Activated T-helper 2 cell treated with anti-CD3 and anti-CD28 coated beads, Interferon-gamma antibody, Interleukin-2, Interleukin-4, amounts not matched to agents 10 μg/mL and 5 μg/mL and 100 μg/mL, durations not matched to agents 14 hours and 24 hours and 36 hours (primary cell): ENCODE measurements around the gene BBS9. TPM values are rescaled to one million over a fixed set of nuclear protein-coding genes. Genes with fewer than 3 reads are reported as not detected.
"Not testable (repeated sequence)": the region's sequence is repeated elsewhere in the genome, so short reads cannot be mapped to it uniquely, and the experiment has no call there.

Experiments
- DNase-seq: peaks from one replicate; pipeline ENCODE4 v3.0.0; 2021; ENCODE audit warnings: low spot score
- H3K27ac Mint-ChIP-seq: one replicate; pipeline ENCODE4 v1.8.0; 2021; ENCODE audit warnings: mixed read lengths
- H3K27me3 Mint-ChIP-seq: one replicate; pipeline ENCODE4 v1.8.0; 2021; ENCODE audit warnings: low read depth, mixed read lengths
- H3K36me3 Mint-ChIP-seq: one replicate; pipeline ENCODE4 v1.8.0; 2021; ENCODE audit warnings: low read depth, mixed read lengths
- H3K4me1 Mint-ChIP-seq: one replicate; pipeline ENCODE4 v1.8.0; 2021; ENCODE audit warnings: low read depth, mixed read lengths
- H3K4me3 Mint-ChIP-seq: one replicate; pipeline ENCODE4 v1.8.0; 2021; ENCODE audit warnings: low read depth, mild to moderate bottlenecking, moderate library complexity, mixed read lengths
- H3K9me3 Mint-ChIP-seq: one replicate; pipeline ENCODE4 v1.8.0; 2021; ENCODE audit warnings: mixed read lengths
- intact Hi-C: fragments of 100-400 bp; cut with micrococcal nuclease; formaldehyde crosslinking; loops from one replicate; pipeline ENCODE4 v1.15.1; 2023
- total RNA-seq: library from RNA; stranded (reverse); gene quantifications from 2 replicates; pipeline ENCODE4 v1.2.3, GENCODE V29; 2022

The BBS9 gene
- total RNA-seq, 1 donor from 2014 or later = 6.8 TPM

DNA sequence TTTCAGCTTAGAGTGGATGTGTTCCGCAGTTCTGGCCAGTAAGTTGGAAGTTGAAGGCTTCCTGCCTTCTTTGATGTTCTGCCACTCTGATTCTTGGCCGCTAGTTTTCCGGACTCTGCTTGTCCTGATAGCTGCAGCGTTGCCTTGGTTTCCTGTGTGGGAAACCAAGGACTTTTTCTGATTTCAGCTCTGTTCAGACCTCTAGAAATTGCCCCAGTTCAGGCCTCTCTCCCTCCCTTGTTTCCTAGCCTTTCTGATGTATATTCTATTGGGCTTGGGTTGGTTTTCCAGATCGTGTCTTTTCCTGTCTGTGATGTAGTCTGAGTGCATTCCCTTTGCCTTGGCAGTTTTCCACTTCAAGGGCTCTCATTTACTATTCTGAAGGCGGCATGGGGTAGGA lies 318.7 kb downstream of the BBS9 start:
- intact Hi-C loops = no loop called here
- no peaks in the 10 kb centered on the region for H3K36me3 Mint-ChIP-seq
- no peak overlapping the region for H3K27ac Mint-ChIP-seq
- H3K27me3 Mint-ChIP-seq = no peaks in the 10 kb centered on the region
- no peak for DNase-seq
- no peaks in the 10 kb centered on the region for H3K4me1 Mint-ChIP-seq
- H3K4me3 Mint-ChIP-seq = no peak overlapping the region
- no peaks in the 10 kb centered on the region for H3K9me3 Mint-ChIP-seq

DNA sequence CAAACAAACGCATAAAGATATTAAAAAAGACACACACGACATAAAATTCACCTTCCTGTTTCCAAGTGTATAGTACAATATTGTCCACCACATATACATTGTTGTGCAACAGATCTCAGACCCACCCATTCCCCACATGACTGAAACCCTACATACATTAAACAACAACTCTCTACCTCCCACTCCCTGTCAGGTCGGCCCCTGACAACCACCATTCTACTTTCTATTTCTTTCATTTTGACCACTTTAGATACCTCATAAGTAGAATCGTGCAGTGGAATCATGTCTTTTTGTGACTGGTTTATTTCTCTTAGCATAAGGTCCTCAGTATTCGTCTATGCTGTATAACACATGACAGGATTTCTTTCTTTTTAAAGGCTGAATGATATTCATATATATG lies 320.5 kb downstream of the BBS9 start:
- Mint-ChIP-seq H3K27me3 (no peaks in the 10 kb centered on the region), H3K4me3 (no peak overlapping the region), H3K9me3 (no peaks in the 10 kb centered on the region), H3K27ac (no peak overlapping the region), H3K4me1 (no peaks in the 10 kb centered on the region), H3K36me3 (no peaks in the 10 kb centered on the region)
- intact Hi-C loops = no loop called here
- DNase-seq = no peak

DNA sequence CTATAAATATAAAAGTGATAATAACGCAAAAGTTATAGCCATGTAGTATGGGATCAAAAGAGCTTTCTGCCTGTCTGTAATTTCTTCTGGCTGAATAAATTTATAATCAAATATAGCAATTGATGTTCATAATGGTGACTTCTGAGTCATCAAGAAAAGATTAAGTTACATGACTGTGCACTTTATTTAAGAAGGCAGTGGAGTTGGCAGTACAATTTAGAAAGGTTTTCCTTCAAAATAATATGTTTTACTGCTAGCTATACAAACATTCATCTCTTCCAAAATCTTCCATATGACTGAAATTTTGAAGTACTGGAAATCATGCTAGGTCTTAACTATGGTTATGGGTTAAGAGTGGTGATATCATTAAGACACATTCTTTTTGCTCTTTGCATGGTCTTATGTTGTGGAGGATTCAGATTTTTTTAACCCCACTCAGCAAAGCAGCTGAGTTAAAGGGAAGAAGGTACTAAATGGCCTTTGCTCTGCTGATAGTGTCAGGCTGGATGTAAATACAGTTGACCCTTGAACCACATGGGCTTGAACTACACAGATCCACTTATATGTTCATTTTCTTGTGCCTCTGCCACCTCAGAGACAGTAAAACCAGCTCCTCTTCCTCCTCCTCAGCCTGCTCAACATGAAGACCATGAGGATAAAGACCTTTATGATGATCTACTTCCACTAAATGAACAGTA lies 323.6 kb downstream of the BBS9 start:
- DNase-seq = no peak
- Mint-ChIP-seq H3K36me3 (no peaks in the 10 kb centered on the region), H3K9me3 (no peaks in the 10 kb centered on the region), H3K4me3 (no peak overlapping the region), H3K4me1 (no peaks in the 10 kb centered on the region), H3K27me3 (no peaks in the 10 kb centered on the region), H3K27ac (no peak overlapping the region)
- intact Hi-C loops = no loop called here

- H3K4me3 Mint-ChIP-seq = no peak overlapping the region
- DNase-seq = no peak
- H3K4me1 Mint-ChIP-seq = no peaks in the 10 kb centered on the region
- no peaks in the 10 kb centered on the region for H3K36me3 Mint-ChIP-seq
- intact Hi-C loops = no loop called here
- H3K27ac Mint-ChIP-seq = no peak overlapping the region
- no peaks in the 10 kb centered on the region for H3K9me3 Mint-ChIP-seq
- no peaks in the 10 kb centered on the region for H3K27me3 Mint-ChIP-seq
Observed at GRCh38 chr7:33457039-33457438, 327.7 kb downstream of the BBS9 start.

GRCh38 chr7:33458581-33458980 lies 329.2 kb downstream of the BBS9 start:
- Mint-ChIP-seq H3K36me3 (no peaks in the 10 kb centered on the region), H3K27ac (no peak overlapping the region), H3K9me3 (no peaks in the 10 kb centered on the region), H3K27me3 (no peaks in the 10 kb centered on the region), H3K4me1 (no peaks in the 10 kb centered on the region), H3K4me3 (no peak overlapping the region)
- DNase-seq = no peak
- intact Hi-C loops = no loop called here

GRCh38 chr7:33459340-33459751 lies 330.0 kb downstream of the BBS9 start:
- Mint-ChIP-seq H3K36me3 (no peaks in the 10 kb centered on the region), H3K4me3 (no peak overlapping the region), H3K9me3 (no peaks in the 10 kb centered on the region), H3K4me1 (no peaks in the 10 kb centered on the region), H3K27me3 (no peaks in the 10 kb centered on the region), H3K27ac (no peak overlapping the region)
- no peak for DNase-seq
- intact Hi-C loops = no loop called here

GRCh38 chr7:33463131-33463530 lies 333.8 kb downstream of the BBS9 start:
- Mint-ChIP-seq H3K27ac (no peak overlapping the region), H3K27me3 (no peaks in the 10 kb centered on the region), H3K4me1 (no peaks in the 10 kb centered on the region)

GRCh38 chr7:33466203-33466602 lies 336.8 kb downstream of the BBS9 start:
- Mint-ChIP-seq H3K4me3 (no peak overlapping the region), H3K27me3 (no peaks in the 10 kb centered on the region), H3K4me1 (no peaks in the 10 kb centered on the region), H3K36me3 (no peaks in the 10 kb centered on the region), H3K9me3 (no peaks in the 10 kb centered on the region), H3K27ac (no peak overlapping the region)
- intact Hi-C loops = no loop called here
- no peak for DNase-seq

More at GRCh38 chr7:33463131-33463530, 333.8 kb downstream of the BBS9 start:
- DNase-seq = no peak
- intact Hi-C loops = no loop called here
- no peak overlapping the region for H3K4me3 Mint-ChIP-seq
- H3K9me3 Mint-ChIP-seq = no peaks in the 10 kb centered on the region
- H3K36me3 Mint-ChIP-seq = no peaks in the 10 kb centered on the region

DNA sequence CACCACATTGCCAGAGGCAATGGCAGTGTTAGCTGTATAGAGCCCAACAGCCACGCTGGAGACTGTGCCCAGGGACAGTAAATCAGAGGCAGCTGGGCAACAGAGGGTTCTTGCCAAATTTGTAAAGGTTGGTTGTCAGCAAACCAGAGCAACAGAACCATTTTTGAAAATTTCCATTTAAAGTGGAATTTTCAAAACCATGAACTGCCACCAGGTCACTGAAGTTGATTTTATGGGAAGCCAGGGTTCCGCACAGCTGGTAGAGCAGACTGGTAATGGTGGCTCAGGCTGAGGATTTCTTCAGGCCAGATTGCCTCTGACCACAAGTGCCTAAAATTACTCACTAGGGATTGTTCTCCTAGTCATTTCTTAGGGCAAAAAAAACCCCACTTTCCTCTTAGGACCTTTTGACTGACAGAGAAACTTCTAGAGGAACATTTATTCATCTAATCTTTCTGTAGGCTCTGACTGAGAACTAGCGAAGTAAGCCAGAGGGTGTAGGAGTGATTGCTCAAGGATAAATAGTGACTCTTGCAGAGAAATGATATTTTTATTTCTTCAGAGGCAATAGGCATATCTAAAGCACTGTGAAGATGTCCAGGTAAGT lies 342.4 kb downstream of the BBS9 start:
- Mint-ChIP-seq H3K9me3 (no peaks in the 10 kb centered on the region), H3K27me3 (no peaks in the 10 kb centered on the region), H3K4me1 (no peaks in the 10 kb centered on the region), H3K36me3 (no peaks in the 10 kb centered on the region), H3K4me3 (no peak overlapping the region), H3K27ac (no peak overlapping the region)
- intact Hi-C loops = no loop called here
- DNase-seq = no peak

DNA sequence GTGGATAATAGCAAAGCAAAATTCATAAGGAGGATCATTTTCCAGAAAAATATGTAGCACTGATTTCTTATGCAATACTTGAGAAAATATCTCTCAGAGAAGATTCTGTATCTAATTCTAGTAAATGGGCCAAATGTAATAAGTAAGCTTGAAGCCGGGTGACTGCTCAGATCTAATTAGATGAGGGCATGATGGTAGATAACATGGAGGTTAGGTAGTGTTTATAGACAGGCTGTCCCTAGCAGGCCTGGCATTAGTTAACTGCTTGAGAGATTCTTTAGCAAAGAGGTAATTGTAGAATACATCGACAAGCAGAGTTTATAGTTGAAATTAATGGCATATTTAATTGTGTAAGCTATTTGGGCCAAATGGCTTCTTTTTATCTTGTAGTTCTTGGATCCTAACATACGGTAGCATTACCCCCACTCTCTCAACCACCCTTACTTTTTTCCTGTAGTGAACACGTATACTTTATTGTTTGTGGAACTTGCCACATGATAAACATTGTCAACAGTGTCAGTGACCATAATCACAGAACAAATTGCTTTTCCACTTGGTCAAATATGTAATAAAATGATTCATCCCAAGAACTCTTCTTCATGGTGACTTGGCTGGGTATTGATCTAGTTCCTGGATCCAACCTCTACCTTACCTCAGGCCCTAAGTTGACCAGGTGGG lies 343.1 kb downstream of the BBS9 start:
- Mint-ChIP-seq H3K27ac (no peak overlapping the region), H3K4me3 (no peak overlapping the region), H3K27me3 (no peaks in the 10 kb centered on the region), H3K4me1 (no peaks in the 10 kb centered on the region), H3K9me3 (no peaks in the 10 kb centered on the region), H3K36me3 (no peaks in the 10 kb centered on the region)
- intact Hi-C loops = no loop called here
- no peak for DNase-seq

DNA sequence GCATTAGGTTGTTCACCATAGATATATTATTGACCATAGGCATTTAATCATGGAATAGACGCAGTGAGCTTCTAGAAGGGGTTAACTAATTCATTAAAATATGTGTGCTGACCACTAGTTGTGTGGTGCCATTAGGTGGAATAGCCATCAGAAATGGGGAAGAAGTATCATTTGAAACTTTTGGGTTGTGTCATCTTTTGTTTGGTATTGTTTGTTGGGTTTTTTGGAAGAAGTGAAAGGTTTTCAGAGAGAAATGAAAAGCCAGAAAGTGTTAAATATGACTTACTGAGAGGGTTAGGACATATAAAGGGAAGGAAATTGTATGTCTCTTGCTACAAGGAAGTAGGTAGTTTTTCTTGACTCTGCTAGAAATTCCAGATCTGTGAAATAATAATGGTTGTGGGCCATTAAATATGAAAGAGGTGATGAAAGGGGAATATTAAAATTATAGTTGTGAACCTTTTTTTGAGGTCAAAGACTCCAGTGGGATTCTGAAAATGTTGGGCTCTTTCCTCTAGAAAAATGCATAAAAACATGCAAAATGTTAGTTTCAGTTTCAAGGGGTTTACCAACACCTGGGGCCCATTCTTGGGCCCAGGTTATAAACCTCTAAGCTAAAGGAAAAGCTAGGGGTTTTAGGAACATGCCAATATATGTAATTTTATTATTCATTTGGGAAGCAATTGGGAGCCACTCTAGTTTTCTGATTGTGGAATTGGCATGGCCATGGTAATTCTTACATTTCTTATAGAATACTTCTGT lies 348.5 kb downstream of the BBS9 start:
- intact Hi-C loops = no loop called here
- Mint-ChIP-seq H3K9me3 (no peaks in the 10 kb centered on the region), H3K36me3 (no peaks in the 10 kb centered on the region), H3K27ac (no peak overlapping the region), H3K4me1 (no peaks in the 10 kb centered on the region), H3K27me3 (no peaks in the 10 kb centered on the region), H3K4me3 (no peak overlapping the region)
- no peak for DNase-seq

- H3K9me3 Mint-ChIP-seq, H3K27me3 Mint-ChIP-seq, H3K36me3 Mint-ChIP-seq, H3K27ac Mint-ChIP-seq, DNase-seq, H3K4me1 Mint-ChIP-seq, H3K4me3 Mint-ChIP-seq, intact Hi-C loops: not testable (repeated sequence)
Observed at GRCh38 chr7:33484476-33484875, 355.1 kb downstream of the BBS9 start.
